GM21786 (cell line): ENCODE measurements around the gene ENKD1.

Experiments used
- ATAC-seq: cut with Tn5 transposase; IDR thresholded peaks from one replicate; pipeline ENCODE4 v1.9.1; 2021; ENCODE audit not compliant: unreplicated experiment

The ENKD1 gene

GRCh38 chr16:67651847-67652246, 14.7 kb downstream of the ENKD1 start:
- no peak for ATAC-seq

- ATAC-seq, result no peak
Measured at GRCh38 chr16:67651039-67651438, 15.5 kb downstream of the ENKD1 start.

- no peak for ATAC-seq
Measured at GRCh38 chr16:67650023-67650422, 16.5 kb downstream of the ENKD1 start.

GRCh38 chr16:67649494-67649931, 17.0 kb downstream of the ENKD1 start:
- ATAC-seq, result no peak

- ATAC-seq, result no peak
Measured at GRCh38 chr16:67648764-67649407, 17.7 kb downstream of the ENKD1 start.

GRCh38 chr16:67648088-67648763, 18.3 kb downstream of the ENKD1 start:
- no peak for ATAC-seq

GRCh38 chr16:67647681-67648080, 18.9 kb downstream of the ENKD1 start:
- no peak for ATAC-seq

- no peak for ATAC-seq
Measured at GRCh38 chr16:67647111-67647651, 19.4 kb downstream of the ENKD1 start.

GRCh38 chr16:67645397-67646121, 21.0 kb downstream of the ENKD1 start:
- no peak for ATAC-seq

- ATAC-seq, result no peak
Measured at GRCh38 chr16:67644038-67644437, 22.5 kb downstream of the ENKD1 start.

GRCh38 chr16:67641779-67642708, 24.5 kb downstream of the ENKD1 start:
- no peak for ATAC-seq

- ATAC-seq, result no peak
Measured at GRCh38 chr16:67637625-67638024, 28.9 kb downstream of the ENKD1 start.

- ATAC-seq, result no peak
Measured at GRCh38 chr16:67636713-67637112, 29.8 kb downstream of the ENKD1 start.

- ATAC-seq, result no peak
Measured at GRCh38 chr16:67632415-67633172, 34.0 kb downstream of the ENKD1 start.

- ATAC-seq, result no peak
Measured at GRCh38 chr16:67628216-67628615, 38.3 kb downstream of the ENKD1 start.

GRCh38 chr16:67613808-67614207, 52.7 kb downstream of the ENKD1 start:
- no peak for ATAC-seq
